Hematopoietic multipotent progenitor cell treated with erythropoietin and hydrocortisone succinate and interleukin-3 and kit ligand, for 17 days (in vitro differentiated cells): ENCODE measurements around the gene KRTAP5-8.
"Not testable (repeated sequence)": the region's sequence is repeated elsewhere in the genome, so short reads cannot be mapped to it uniquely, and the experiment has no call there.

Source experiments
- DNase-seq: peaks from one replicate; pipeline ENCODE4 v3.0.0-alpha.2; 2015; ENCODE audit warnings: low spot score

The KRTAP5-8 gene

DNA sequence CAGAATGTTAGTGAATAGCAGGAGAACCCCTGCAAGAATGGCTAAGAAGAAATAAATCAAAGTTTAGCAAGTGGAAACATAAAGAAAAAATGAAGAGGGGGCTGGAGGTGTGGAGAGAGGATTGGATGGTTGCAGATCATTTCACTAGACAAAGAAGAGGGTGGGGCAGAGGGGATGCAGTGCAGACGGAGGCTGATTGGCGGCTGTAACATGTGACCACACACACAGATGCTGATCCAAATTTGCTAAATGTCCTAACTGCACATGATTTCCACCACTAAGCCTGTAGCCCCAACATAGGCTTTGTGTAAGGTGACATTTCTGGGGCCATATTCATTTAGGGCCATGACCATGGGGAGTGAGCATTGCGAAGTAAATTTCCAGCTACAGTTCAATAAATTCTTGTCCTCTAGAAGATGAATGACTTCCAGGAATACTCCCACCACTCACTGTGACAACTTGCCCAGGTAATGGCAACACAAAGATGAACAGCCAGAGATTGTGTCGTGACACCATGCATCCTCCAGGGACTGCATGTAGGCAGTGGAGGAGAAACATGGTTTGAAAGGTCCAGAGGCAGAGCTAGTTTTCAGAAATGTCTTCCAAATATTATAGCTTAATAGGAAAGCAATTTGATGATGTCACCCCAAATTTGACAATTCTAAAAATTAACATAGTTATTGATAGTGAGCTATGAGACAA, 38.0 kb downstream of the KRTAP5-8 start:
- no peak for DNase-seq

DNA sequence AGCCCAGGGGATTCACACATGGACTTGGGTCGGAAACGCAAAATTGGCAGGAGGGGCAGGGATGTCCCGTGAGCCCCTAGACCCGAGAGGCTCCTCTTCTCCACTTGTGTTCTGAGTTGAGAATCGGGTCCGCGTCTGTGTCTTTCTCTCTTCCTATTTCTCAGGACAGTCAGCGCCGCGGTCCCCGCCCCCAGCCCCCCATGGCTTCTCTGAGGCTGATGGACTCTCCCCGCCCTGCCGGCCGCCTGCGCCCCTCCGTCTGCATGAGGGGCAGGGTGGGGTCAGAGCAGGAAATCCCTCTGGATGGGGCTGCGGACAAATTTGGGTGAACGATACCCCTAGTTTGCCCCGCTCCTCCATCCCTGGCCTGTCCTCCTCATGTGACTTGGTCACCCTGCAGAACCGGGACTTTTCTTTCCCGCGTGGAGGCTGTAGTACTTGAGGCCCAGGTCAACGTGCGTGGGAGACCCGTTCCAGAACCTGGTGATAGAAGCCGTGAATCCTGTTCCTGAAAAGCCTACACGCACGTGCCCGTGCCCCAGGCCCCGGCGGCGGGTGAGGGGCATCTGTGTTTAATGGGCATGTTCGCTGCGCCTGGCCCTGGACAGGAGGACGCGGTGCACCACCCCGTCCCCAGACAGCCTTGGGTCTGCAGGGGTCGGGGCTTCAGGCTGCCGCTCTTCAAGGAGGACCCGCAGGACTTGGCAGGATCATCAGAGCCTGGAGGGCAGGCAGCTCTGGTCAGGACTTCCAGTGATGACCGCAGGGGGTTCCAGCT, 39.1 kb downstream of the KRTAP5-8 start:
- not testable (repeated sequence) for DNase-seq

DNA sequence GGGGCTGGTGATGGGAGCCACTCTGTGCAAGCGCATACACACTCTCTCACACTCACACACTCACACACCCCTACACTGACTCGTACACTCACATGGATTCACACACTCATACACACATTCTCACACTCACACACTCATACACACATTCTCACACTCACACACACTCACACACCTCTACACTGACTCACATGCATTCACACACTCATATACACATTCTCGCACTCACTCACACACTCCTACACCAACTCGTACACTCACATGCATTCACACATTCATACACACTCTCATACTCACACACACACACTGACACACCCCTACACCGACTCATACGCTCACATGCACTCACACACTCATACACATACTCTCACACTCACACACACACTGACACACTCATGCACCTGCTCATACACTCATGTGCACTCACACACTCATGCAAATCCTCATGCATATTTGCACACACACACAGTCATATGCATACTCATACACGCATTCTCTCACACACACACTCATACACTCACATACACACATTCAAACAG, 39.7 kb downstream of the KRTAP5-8 start:
- no peak for DNase-seq

DNA sequence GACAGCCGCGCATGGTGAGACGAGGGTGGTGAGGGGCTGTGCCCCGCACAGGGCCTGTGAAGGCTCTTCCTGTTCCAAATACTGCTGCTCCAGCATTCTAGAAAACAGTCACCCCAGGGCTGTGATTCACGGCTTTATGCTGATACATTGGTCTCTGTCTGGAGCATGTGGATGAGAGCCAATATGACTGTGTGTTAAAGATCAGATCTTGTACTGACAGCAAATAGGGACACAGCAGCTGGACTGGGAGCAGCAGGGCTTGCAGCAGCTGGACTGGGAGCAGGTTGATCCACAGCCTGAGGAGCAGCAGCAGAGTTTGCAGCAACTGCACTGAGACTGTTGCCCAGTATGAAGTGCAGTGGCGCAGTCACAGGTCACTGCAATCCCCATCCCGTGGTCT, 41.7 kb downstream of the KRTAP5-8 start:
- not testable (repeated sequence) for DNase-seq

DNA sequence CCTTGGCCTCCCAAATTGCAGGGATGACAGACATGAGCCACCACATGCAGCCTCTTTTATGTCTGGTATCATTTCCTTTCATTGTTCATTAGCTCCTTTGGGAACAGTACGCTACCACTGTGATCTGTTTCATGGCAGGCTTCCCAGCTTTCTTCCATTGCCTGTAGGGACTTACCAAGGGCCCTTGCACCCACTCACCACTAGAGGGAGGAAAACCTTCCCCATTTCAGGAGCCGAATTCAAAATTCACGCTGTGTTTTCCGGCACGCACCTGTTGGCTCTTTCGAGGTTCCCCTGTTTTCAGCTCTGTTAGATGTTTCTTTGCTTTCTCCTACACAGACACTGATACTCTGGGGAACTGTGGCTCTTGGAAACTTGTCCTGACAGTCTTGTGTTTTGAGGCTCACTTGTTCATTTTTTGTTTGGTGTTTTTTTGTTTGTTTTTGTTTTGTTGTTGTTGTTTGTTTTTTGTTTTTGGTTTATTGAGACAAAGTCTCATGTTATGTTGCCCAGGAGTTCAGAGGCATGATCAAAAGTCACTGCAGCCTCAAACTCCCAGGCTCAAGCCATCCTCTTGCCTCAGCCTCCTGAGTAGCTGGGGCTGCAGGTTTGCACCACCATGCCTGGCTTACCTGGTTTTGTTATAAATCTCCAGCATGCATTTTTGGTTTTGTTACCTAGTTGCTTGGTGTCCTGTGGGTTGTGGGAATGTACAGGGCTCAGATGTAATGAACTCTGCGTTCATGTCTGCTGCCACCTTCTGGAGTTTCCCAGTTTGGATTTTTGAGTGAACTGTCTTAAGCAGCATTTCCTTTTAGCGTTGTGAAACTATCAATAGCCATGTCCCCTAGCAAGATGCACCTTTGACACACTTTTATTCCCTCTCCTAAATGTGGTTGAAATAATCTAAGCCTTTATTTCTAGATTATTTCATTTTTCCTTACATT, 42.5 kb downstream of the KRTAP5-8 start:
- DNase-seq: peak; percentile 33

DNA sequence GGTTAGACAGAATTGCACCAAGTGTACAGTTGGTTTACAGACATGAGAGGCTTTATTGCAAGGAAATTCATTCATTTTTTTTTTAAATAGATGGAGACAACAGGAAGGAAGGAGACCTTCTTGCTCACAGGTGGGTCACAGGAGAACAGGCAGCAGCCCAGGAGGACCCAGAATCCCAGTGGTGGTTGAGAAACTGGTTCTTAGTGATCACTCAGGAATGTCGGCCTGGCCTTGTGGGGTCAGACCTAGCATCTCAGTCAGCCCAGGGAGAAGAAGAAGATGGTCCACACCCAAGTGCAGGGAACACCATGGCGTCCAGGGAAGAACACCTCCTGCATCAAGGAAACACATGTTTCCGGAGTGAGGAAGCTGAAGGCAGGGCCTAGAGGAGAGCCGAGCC, 44.0 kb downstream of the KRTAP5-8 start:
- DNase-seq: no peak

DNA sequence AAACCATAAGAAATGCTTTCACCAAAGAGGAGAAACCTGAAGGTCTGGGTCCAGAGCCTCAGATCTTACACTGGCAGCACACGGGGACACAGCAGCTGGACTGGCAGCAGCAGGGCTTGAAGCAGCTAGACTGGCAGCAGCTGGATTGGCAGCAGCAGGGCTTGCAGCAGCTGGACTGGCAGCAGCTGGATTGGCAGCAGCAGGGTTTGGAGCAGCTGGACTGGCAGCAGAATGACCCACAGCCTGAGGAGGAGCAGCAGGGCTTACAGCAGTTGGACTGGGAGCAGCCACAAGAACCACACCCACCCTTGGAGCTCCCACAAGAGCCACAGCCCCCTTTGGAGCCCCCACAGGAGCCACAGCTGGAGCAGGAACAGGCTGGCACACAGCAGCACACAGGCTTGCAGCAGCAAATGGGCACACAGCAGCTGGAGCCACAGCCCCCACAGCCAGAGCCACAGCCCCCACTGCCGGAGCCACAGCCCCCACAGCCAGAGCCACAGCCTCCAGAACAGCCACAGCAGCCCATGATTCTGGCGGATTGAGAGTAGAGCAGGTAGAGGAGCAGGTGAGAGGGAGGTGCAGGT, 44.6 kb downstream of the KRTAP5-8 start, which contains the start of gene KRTAP5-11:
Gene KRTAP5-11 (minus strand): TSS at position 567 of the 587 bp plus-strand sequence. CDS start 38 bp downstream, at position 529.
- no peak for DNase-seq

DNA sequence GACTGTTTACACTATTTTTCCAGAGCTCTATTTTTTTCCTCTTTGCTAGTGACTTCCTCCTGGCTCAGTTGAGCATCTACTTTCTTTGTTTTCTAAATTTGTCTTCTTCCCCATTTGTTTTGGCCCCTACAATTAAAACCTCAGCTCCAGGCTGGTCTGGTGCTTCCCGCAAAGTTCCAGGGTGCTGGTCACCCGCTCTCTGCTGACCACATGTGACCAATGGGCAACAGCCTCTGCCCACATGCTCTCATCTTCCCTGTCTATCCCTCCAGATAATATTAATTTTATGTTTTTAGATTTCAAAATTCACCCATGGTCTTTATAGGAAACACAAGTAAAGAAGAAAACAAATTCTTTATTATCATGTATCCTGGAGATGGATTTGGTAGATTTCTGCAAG, 45.1 kb downstream of the KRTAP5-8 start:
- DNase-seq: not testable (repeated sequence)

DNA sequence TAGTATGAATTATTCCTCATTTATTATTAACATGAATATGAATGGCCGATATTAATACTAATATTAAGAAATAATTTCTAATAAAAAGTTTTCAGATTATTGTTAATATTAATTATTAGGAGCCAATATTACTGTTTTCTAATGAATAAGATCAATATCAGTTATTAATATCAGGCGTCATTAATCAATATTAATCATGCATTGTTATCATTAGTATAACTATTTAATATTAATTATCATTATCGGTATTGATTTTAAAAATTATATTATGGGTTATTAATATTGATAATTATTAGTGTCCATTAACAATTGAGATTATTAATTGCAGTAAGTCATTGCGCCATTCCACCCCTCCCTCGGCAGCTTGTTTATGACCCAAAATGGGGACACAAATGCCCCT, 47.8 kb downstream of the KRTAP5-8 start:
- DNase-seq: not testable (repeated sequence)

DNA sequence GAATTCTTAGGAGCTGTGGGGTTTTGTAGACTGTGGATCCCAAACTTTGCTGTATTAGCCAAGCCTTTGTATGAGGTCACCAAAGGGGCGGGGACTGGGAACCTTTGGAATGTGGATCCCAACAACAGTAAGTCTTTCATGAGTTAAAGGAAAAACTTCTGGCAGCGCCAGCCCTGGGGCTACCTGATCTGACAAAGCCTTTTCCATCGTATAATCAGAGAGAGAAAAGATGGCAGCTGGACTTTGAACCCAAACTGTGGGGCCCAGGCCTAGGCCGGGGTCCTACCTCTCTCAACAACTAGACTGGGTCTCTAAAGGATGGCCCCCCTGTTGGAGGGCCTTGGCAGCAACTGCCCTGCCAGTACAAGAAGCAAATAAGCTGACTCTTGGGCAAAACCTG, 50.5 kb downstream of the KRTAP5-8 start:
- not testable (repeated sequence) for DNase-seq
